GM12878 (cell line): ENCODE results near the gene MBOAT1. TPM values are rescaled to one million over a fixed set of nuclear protein-coding genes. Genes with fewer than 3 reads are reported as not detected.

ENCODE experiments used
- ATAC-seq: fragments of 200-7000 bp; cut with Tn5 transposase; 3 replicates; pipeline ENCODE4 v1.9.1; 2020; ENCODE audit warnings: mild to moderate bottlenecking, moderate library complexity
- BruUV-seq: library from RNA; stranded (reverse); fragments of 400-500 nt; replicated peaks from 2 replicates; lab custom pipeline; 2021; lab: Mats Ljungman, UMichigan
- CTCF ChIA-PET: fragments of 300-600 bp; sonication (Branson Sonifier 250); formaldehyde crosslinking; extraction: SDS; loops from one replicate; lab custom pipeline; 2021; ENCODE audit warnings: inconsistent platforms; lab: Yijun Ruan, JAX
- POLR2A ChIA-PET: fragments of 350-600 bp; formaldehyde crosslinking; extraction: SDS; loops from one replicate; lab custom pipeline; 2021; ENCODE audit warnings: inconsistent platforms; lab: Charles Lee
- RAD21 ChIA-PET: fragments of 300-600 bp; sonication (Branson Sonifier 250); formaldehyde crosslinking; loops from one replicate; lab custom pipeline; 2023; ENCODE audit warnings: antibody characterized with exemption; ENCODE audit not compliant: unreplicated experiment; lab: Charles Lee
- SMC1A ChIA-PET: fragments of 300-600 bp; sonication (Branson Sonifier 250); formaldehyde crosslinking; loops from one replicate; lab custom pipeline; 2023; ENCODE audit not compliant: unreplicated experiment, uncharacterized antibody; lab: Charles Lee
- DNase-seq: peaks from one replicate; pipeline ENCODE4 v3.0.0-alpha.2; 2011; ENCODE audit warnings: low read depth, low spot score
- FAIRE-seq: peaks from 3 replicates; lab custom pipeline; 2011; peaks lifted over from hg19 to GRCh38; lab: Jason Lieb, UNC
- H2AFZ ChIP-seq: 2 replicates; pipeline ENCODE4 v1.6.0; 2011; ENCODE audit warnings: low read depth, low read length, control low read depth; ENCODE audit not compliant: control insufficient read depth
- H3K27ac ChIP-seq: 2 replicates; pipeline ENCODE4 v1.5.1; 2011; ENCODE audit warnings: control low read depth; ENCODE audit not compliant: control insufficient read depth, insufficient read depth
- H3K27me3 ChIP-seq, 2 experiments: replicated peaks in 1 of 2; 2 replicates each; pipeline versions ENCODE4 v1.6.0 to v1.6.1; 2011; ENCODE audit warnings: low read length in 1 of 2; ENCODE audit not compliant: control insufficient read depth in 2 of 2, insufficient read depth in 2 of 2
- H3K36me3 ChIP-seq, 2 experiments: 2 replicates each; pipeline ENCODE4 v1.5.1; 2011; ENCODE audit warnings: low read length in 1 of 2; ENCODE audit not compliant: control insufficient read depth in 2 of 2, insufficient read depth in 2 of 2
- H3K4me1 ChIP-seq: 2 replicates; pipeline ENCODE4 v1.6.1; 2011; ENCODE audit warnings: mild to moderate bottlenecking, low read length, moderate library complexity, mixed read lengths; ENCODE audit not compliant: control insufficient read depth, insufficient read depth
- H3K4me2 ChIP-seq: 2 replicates; pipeline ENCODE4 v1.6.0; 2011; ENCODE audit warnings: control low read depth; ENCODE audit not compliant: control insufficient read depth, insufficient read depth
- H3K4me3 ChIP-seq: fragments of 200-600 bp; sonication (generic); 2 replicates; pipeline ENCODE4 v1.5.1; 2016
- H3K79me2 ChIP-seq: 2 replicates; pipeline ENCODE4 v1.6.0; 2011; ENCODE audit warnings: low read length; ENCODE audit not compliant: control insufficient read depth, insufficient read depth
- H3K9ac ChIP-seq: 2 replicates; pipeline ENCODE4 v1.8.0; 2011; ENCODE audit warnings: low read length, control low read depth, mixed read lengths; ENCODE audit not compliant: control insufficient read depth, insufficient read depth
- H3K9me3 ChIP-seq: replicated peaks from 3 replicates; pipeline ENCODE4 v1.5.1; 2011; ENCODE audit warnings: mild to moderate bottlenecking, low read length; ENCODE audit not compliant: control insufficient read depth, insufficient read depth
- H4K20me1 ChIP-seq: 2 replicates; pipeline ENCODE4 v1.6.0; 2011; ENCODE audit not compliant: control insufficient read depth, insufficient read depth
- BCL11A ChIP-seq: IDR thresholded peaks from 2 replicates; pipeline ENCODE4 v1.6.1; 2011; ENCODE audit warnings: low read depth, low read length
- FOXM1 ChIP-seq: IDR thresholded peaks from 2 replicates; pipeline ENCODE4 v1.6.1; 2012; ENCODE audit warnings: low read depth, mild to moderate bottlenecking, inconsistent platforms, low read length, moderate library complexity
- NFYA ChIP-seq: IDR thresholded peaks from 2 replicates; pipeline ENCODE4 v1.6.1; 2011; ENCODE audit warnings: low read depth, mild to moderate bottlenecking, low read length, improper control_type of control experiment, borderline replicate concordance
- NR2C1 ChIP-seq: fragments of 450-650 bp; IDR thresholded peaks from 2 replicates; pipeline ENCODE4 v1.6.1; 2017; ENCODE audit warnings: antibody characterized with exemption, mild to moderate bottlenecking, moderate library complexity
- NR2F1 ChIP-seq: fragments of 450-650 bp; conservative IDR thresholded peaks from 2 replicates; pipeline ENCODE4 v1.6.1; 2017; ENCODE audit warnings: mild to moderate bottlenecking
- POLR2AphosphoS5 ChIP-seq: IDR thresholded peaks from 2 replicates; pipeline ENCODE4 v1.6.1; 2011; ENCODE audit warnings: mild to moderate bottlenecking, low read length, inconsistent platforms
- RAD51 ChIP-seq: fragments of 450-650 bp; IDR thresholded peaks from 2 replicates; pipeline ENCODE4 v1.6.1; 2016; ENCODE audit warnings: moderate library complexity, mild to moderate bottlenecking, inconsistent platforms
- RBBP5 ChIP-seq: fragments of 200-600 bp; sonication (generic); conservative IDR thresholded peaks from 2 replicates; pipeline ENCODE4 v1.6.1; 2016
- SRF ChIP-seq, 2 experiments: IDR thresholded peaks; 2 replicates each; pipeline ENCODE4 v1.6.1; 2011; ENCODE audit warnings: low read depth in 2 of 2, low read length in 2 of 2, mild to moderate bottlenecking in 1 of 2, moderate library complexity in 1 of 2
- STAT1 ChIP-seq: fragments of 450-650 bp; conservative IDR thresholded peaks from 2 replicates; pipeline ENCODE4 v1.6.1; 2014; ENCODE audit warnings: antibody characterized with exemption, mild to moderate bottlenecking
- SUZ12 ChIP-seq: fragments of 200-600 bp; sonication (generic); IDR thresholded peaks from one replicate; pipeline ENCODE4 v1.6.1; 2018; ENCODE audit warnings: antibody characterized with exemption, mild to moderate bottlenecking; ENCODE audit not compliant: unreplicated experiment
- ZBTB33 ChIP-seq: fragments of 450-650 bp; IDR thresholded peaks from 2 replicates; pipeline ENCODE4 v1.6.1; 2017; ENCODE audit warnings: mild to moderate bottlenecking
- ZNF687 ChIP-seq: fragments of 450-650 bp; IDR thresholded peaks from 2 replicates; pipeline ENCODE4 v1.6.1; 2017; ENCODE audit warnings: mild to moderate bottlenecking, moderate library complexity
- WGBS: methylation state at CpG from one replicate; pipeline ENCODE4 v1.1.6; 2016; ENCODE audit warnings: low lambda C conversion rate; ENCODE audit not compliant: insufficient replicate concordance, insufficient coverage; ENCODE audit errors: missing lambda C conversion rate; 5-methylcytosine and 5-hydroxymethylcytosine counted together
- in situ Hi-C: fragments of 300-500 bp; cut with MboI; formaldehyde crosslinking; loops from 9 replicates; pipeline ENCODE4 v1.14.3; 2018; ENCODE audit warnings: mixed read lengths
- intact Hi-C: fragments of 100-400 bp; cut with micrococcal nuclease; formaldehyde crosslinking; loops from one replicate; pipeline ENCODE4 v1.14.2; 2022; ENCODE audit not compliant: unreplicated experiment
- polyA plus RNA-seq, 11 experiments: library from polyadenylated mRNA; depleted of rRNA in 4 of 11; unstranded in 6 of 11; stranded (reverse) in 5 of 11; fragments of >200 nt; fragmentation: Nextera tagmentation in 4 of 11; fragmentation: Illumina TruSeq in 1 of 11; extraction: Ambion mirVana in 4 of 11; extraction: Trizol in 1 of 11; gene quantifications; 1 replicate in 1 of 11; 2 replicates in 10 of 11; pipeline versions ENCODE4 v1.2.1 to v1.2.3, GENCODE V29; 2011 to 2016; ENCODE audit warnings: inconsistent platforms in 2 of 11, missing spikeins in 2 of 11, low read depth in 1 of 11
- total RNA-seq, 4 experiments: library from RNA; depleted of rRNA in 3 of 4; stranded (reverse); fragments of >200 nt in 3 of 4; fragmentation: Illumina TruSeq in 1 of 4; extraction: Trizol in 1 of 4; gene quantifications; 2 replicates each; pipeline versions ENCODE4 v1.2.1 to v1.2.3, GENCODE V29; 2013 to 2021

Gene MBOAT1
- total and polyA plus RNA-seq, 10 of the 15 experiments (the other 5 are each of a cell fraction or from before 2014, with no cell fraction given): 0.39 to 21.0 (median 11.6) TPM

- no peak overlapping the region for H2AFZ ChIP-seq
- peaks cover 2% of the 10 kb centered on the region for H3K79me2 ChIP-seq
- H3K27ac ChIP-seq: no peak overlapping the region
- TF ChIP-seq BCL11A: no peak
- TF ChIP-seq FOXM1: no peak
- TF ChIP-seq NR2F1: no peak
- TF ChIP-seq RAD51: no peak
- TF ChIP-seq NFYA: no peak
- TF ChIP-seq STAT1: no peak
- TF ChIP-seq, all 136 proteins: peak for 0
- RAD21 ChIA-PET: no interaction called here
- Histone ChIP-seq H3K36me3 (no peaks in the 10 kb centered on the region), H3K9me3 (no peaks in the 10 kb centered on the region; the same call in 2 of the 3 replicates), H3K9ac (no peak overlapping the region), H3K4me1 (no peaks in the 10 kb centered on the region), H3K4me2 (no peak overlapping the region), H3K27me3 (no peaks in the 10 kb centered on the region), H4K20me1 (no peaks in the 10 kb centered on the region), H3K4me3 (no peak overlapping the region)
- DNase-seq (no peak), ATAC-seq (no peak), FAIRE-seq (no peak)
- POLR2A ChIA-PET: no interaction called here
- CTCF ChIA-PET: interaction anchor here (0.9 kb wide), 1 partner anchor 12 kb away, joined by 3 read pairs; no protein-coding TSS in a partner anchor
- BruUV-seq: no TSS peak
- WGBS: 29% methylated on average over 4 of the region's 4 CpGs
- SMC1A ChIA-PET: no interaction called here
- intact Hi-C loops (no loop called here), in situ Hi-C loops (no loop called here)
Measured at GRCh38 chr6:20158676-20159075, 53.6 kb downstream of the MBOAT1 start.

- RAD21 ChIA-PET: no interaction called here
- ATAC-seq: no peak
- SMC1A ChIA-PET: interaction anchor here (0.8 to 1.0 kb wide), 2 partner anchors 50 to 96 kb away, joined by 3 read pairs; no protein-coding TSS in a partner anchor
- Histone ChIP-seq H4K20me1 (no peaks in the 10 kb centered on the region), H3K79me2 (peaks cover 2% of the 10 kb centered on the region), H3K9ac (no peak overlapping the region), H3K27me3 (no peaks in the 10 kb centered on the region), H2AFZ (no peak overlapping the region), H3K9me3 (no peaks in the 10 kb centered on the region; the same call in 2 of the 3 replicates), H3K4me3 (no peak overlapping the region), H3K36me3 (no peaks in the 10 kb centered on the region), H3K27ac (no peak overlapping the region), H3K4me1 (no peaks in the 10 kb centered on the region), H3K4me2 (no peak overlapping the region)
- BruUV-seq: no TSS peak
- no peak for DNase-seq
- in situ Hi-C loops (no loop called here), intact Hi-C loops (no loop called here)
- no peak for FAIRE-seq
- POLR2A ChIA-PET: no interaction called here
- CTCF ChIA-PET: interaction anchor here (0.6 to 2.8 kb wide), 2 partner anchors 30 to 380 kb away, joined by 5 to 13 read pairs; no protein-coding TSS in a partner anchor
- 73% methylated on average over 2 of the region's 2 CpGs for WGBS
- TF ChIP-seq NR2F1 (no peak), RBBP5 (no peak), ZBTB33 (no peak), SRF (IDR thresholded peaks at IDR 0.05; ENCODE audit: low read depth in 2 of 2, low read length in 2 of 2) (no peak), SUZ12 (no peak), POLR2AphosphoS5 (no peak), ZNF687 (no peak), NR2C1 (no peak)
Measured at GRCh38 chr6:20156824-20157223, 55.4 kb downstream of the MBOAT1 start.
